Tibial nerve (tissue), 4 donors: ENCODE results near the gene RPL3. TPM values are rescaled to one million over a fixed set of nuclear protein-coding genes. Genes with fewer than 3 reads are reported as not detected.

ENCODE experiments used
- DNase-seq, 2 donors: peaks; one replicate each; pipeline ENCODE4 v3.0.0-alpha.2; 2019; ENCODE audit warnings: low spot score in 2 of 2
- H3K27ac ChIP-seq, 4 donors: fragments of 200-600 bp; sonication (generic) in 3 of 4; one replicate each; pipeline ENCODE4 v1.5.1; 2017 to 2019; ENCODE audit warnings: mild to moderate bottlenecking in 1 of 4
- H3K27me3 ChIP-seq, 2 donors: fragments of 200-600 bp; sonication (generic) in 1 of 2; one replicate each; pipeline versions ENCODE4 v1.5.1 to v1.6.0; 2017 to 2019
- H3K36me3 ChIP-seq, 3 donors: fragments of 200-600 bp; sonication (generic); one replicate each; pipeline ENCODE4 v1.5.1; 2018 to 2019
- H3K4me1 ChIP-seq, 4 donors: fragments of 200-600 bp; sonication (generic) in 3 of 4; one replicate each; pipeline ENCODE4 v1.5.1; 2017 to 2019
- H3K4me3 ChIP-seq, 4 donors: fragments of 200-600 bp; sonication (generic) in 3 of 4; one replicate each; pipeline ENCODE4 v1.5.1; 2017 to 2019; ENCODE audit warnings: mild to moderate bottlenecking in 1 of 4, moderate library complexity in 1 of 4
- H3K9me3 ChIP-seq, 4 donors: fragments of 200-600 bp; sonication (generic) in 3 of 4; one replicate each; pipeline ENCODE4 v1.5.1; 2017 to 2019
- EP300 ChIP-seq, 2 donors: sonication (generic); formaldehyde crosslinking; IDR thresholded peaks; one replicate each; pipeline ENCODE4 v1.6.1; 2017; ENCODE audit warnings: antibody characterized with exemption in 2 of 2, mild to moderate bottlenecking in 1 of 2
- POLR2A ChIP-seq, 2 donors: fragments of 450-650 bp; IDR thresholded peaks; one replicate each; pipeline ENCODE4 v1.6.1; 2017; ENCODE audit warnings: antibody characterized with exemption in 2 of 2, mild to moderate bottlenecking in 2 of 2, moderate library complexity in 2 of 2
- WGBS, 2 donors: methylation state at CpG; one replicate each; pipeline ENCODE4 v1.1.5; 2018; 5-methylcytosine and 5-hydroxymethylcytosine counted together
- total RNA-seq, 4 donors: library from RNA; depleted of rRNA; stranded (reverse); fragments of >200 nt; gene quantifications; one replicate each; pipeline ENCODE4 v1.1.0, GENCODE V29; 2016
- TF ChIP-seq, protein P1 (sequence below), 5 experiments: fragments of 200-600 bp in 3 of 5; fragments of 450-650 bp in 2 of 5; sonication (generic) in 3 of 5; IDR thresholded peaks; one replicate each; pipeline ENCODE4 v1.5.1; 2016 to 2019; ENCODE audit warnings: antibody characterized with exemption in 5 of 5, mild to moderate bottlenecking in 3 of 5, moderate library complexity in 2 of 5

RPL3 gene
- total RNA-seq, 4 donors from 2014 or later = 1,869 to 2,331 (median 1,970) TPM

DNA sequence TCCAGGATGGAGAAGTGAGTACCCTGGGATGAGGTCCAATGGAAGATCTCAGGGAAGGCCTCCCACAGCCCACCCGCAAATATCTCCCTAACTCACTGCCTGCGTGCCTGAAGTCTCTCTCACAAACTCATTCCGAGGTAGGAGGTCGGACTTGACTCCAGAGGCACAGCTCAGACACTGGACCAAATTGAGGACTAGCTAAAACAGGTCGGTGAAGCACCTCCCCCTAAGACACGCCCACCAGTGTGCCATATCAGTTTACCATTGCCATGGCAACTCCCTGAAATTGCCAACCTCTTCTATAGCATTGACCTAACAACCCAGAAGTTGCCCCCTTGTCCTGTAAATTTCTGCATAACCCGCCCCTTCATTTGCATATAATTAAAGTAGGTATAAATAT is 17.5 kb downstream of the RPL3 start:
- Histone ChIP-seq H3K9me3 (no peaks in the 10 kb centered on the region), H3K27me3 (no peaks in the 10 kb centered on the region), H3K4me3 (no peak overlapping the region), H3K27ac (no peak overlapping the region), H3K36me3 (no peaks in the 10 kb centered on the region), H3K4me1 (peaks cover 0 to 53% (median 32%) of the 10 kb centered on the region in 4 donors)
- WGBS, 2 donors = 71 to 78% methylated on average over 7 of the region's 7 CpGs
- TF ChIP-seq, protein P1, sequence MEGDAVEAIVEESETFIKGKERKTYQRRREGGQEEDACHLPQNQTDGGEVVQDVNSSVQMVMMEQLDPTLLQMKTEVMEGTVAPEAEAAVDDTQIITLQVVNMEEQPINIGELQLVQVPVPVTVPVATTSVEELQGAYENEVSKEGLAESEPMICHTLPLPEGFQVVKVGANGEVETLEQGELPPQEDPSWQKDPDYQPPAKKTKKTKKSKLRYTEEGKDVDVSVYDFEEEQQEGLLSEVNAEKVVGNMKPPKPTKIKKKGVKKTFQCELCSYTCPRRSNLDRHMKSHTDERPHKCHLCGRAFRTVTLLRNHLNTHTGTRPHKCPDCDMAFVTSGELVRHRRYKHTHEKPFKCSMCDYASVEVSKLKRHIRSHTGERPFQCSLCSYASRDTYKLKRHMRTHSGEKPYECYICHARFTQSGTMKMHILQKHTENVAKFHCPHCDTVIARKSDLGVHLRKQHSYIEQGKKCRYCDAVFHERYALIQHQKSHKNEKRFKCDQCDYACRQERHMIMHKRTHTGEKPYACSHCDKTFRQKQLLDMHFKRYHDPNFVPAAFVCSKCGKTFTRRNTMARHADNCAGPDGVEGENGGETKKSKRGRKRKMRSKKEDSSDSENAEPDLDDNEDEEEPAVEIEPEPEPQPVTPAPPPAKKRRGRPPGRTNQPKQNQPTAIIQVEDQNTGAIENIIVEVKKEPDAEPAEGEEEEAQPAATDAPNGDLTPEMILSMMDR (IDR thresholded peaks at IDR 0.05) = no peak
- TF ChIP-seq EP300 (IDR thresholded peaks at IDR 0.05) (no peak), POLR2A (IDR thresholded peaks at IDR 0.05) (no peak)
- DNase-seq = no peak

DNA sequence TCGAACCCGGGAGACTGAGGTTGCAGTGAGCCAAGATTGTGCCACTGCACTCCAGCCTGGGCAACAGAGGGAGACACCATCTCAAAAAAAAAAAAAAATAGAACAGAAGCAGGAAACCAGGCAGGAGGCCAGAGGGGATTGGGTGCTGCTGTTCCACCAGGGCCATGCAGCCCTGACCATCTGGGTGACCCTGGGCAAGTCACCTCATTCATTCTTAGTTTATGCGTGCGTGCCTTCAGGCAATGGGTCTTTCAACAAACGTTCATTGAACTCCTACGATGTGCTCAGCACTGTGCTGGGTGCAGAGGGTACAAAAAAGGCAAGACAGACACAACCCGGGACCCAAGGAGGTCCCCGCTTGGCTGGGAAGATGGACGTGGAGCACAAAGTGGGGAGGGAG is 18.3 kb downstream of the RPL3 start:
- 78 to 81% methylated on average over 9 of the region's 9 CpGs for WGBS, 2 donors

DNA sequence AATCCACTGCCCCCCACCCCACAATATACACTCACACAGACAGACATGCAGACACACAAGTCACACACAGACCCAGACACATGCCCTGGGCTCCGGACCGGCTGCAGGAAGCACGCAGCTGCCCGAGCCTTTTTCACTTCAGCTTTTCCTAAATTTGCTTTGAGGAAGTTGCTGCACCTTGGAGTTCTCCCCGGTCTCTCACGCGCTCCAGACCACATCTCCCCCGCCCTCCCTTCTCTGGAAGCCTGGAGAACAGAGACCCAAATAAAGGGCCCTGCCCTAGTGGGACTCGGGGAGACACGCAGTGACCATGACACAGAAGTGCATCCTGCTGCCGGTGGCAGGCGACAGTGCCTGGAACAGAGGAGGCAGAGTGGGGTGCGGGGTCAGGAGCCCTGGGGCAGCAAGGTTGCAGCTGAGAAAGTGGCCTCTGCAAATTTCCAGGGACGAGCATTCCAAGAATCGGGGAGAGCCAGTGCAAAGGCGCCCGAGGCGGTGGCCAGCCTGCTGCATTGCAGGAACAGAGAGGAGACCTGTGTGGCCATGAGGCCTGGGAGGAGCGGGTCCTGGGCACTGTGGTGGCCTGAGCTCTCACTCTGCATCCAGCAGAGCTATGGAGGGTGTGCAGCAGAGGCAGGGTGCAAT is 19.1 kb downstream of the RPL3 start:
- Histone ChIP-seq H3K27me3 (no peaks in the 10 kb centered on the region), H3K4me1 (peaks cover 0 to 56% (median 35%) of the 10 kb centered on the region in 4 donors), H3K9me3 (no peaks in the 10 kb centered on the region), H3K4me3 (peak overlapping the region in 1 of 4 donors; percentile 12), H3K27ac (peak overlapping the region; percentile 3 to 75 (median 36)), H3K36me3 (no peaks in the 10 kb centered on the region)
- WGBS, 2 donors = 12 to 14% methylated on average over 17 to 19 of the region's 19 CpGs
- peak in 1 of 2 donors; percentile 57 for DNase-seq
- TF ChIP-seq EP300 (IDR thresholded peaks at IDR 0.05) (peak; percentile 37 to 54), POLR2A (IDR thresholded peaks at IDR 0.05) (no peak)
- TF ChIP-seq, protein P1 (IDR thresholded peaks at IDR 0.05) = peak in 2 of 5 experiments; percentile 10 to 25

More for the DNA sequence above, 18.3 kb downstream of the RPL3 start:
- peaks cover 0 to 56% (median 35%) of the 10 kb centered on the region in 4 donors for H3K4me1 ChIP-seq
- DNase-seq = no peak
- no peaks in the 10 kb centered on the region for H3K36me3 ChIP-seq
- no peak overlapping the region for H3K4me3 ChIP-seq
- no peaks in the 10 kb centered on the region for H3K27me3 ChIP-seq
- H3K27ac ChIP-seq = peak overlapping the region in 2 of 4 donors; percentile 68 to 75
- TF ChIP-seq POLR2A (IDR thresholded peaks at IDR 0.05) (no peak), EP300 (IDR thresholded peaks at IDR 0.05) (no peak)
- TF ChIP-seq, protein P1 (IDR thresholded peaks at IDR 0.05) = no peak
- no peaks in the 10 kb centered on the region for H3K9me3 ChIP-seq

DNA sequence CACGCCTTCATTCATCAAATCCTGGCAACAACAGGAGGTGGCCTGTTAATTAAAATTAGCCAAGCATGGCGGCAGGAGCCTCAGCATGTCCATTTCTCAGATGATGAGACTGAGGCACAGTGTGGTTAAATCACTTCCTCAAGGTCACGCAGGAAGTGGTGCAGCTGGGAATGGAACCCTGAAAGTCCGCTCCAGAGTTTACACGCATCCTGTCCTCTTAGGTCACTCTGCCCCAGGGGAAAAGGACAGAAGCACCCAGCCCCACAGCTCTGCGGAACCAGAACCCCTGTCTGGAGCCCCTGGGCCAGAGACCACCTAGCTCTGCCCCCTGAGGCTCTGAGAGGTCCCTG is 19.6 kb downstream of the RPL3 start:
- no peaks in the 10 kb centered on the region for H3K9me3 ChIP-seq
- H3K36me3 ChIP-seq = no peaks in the 10 kb centered on the region
- 57 to 59% methylated on average over 6 of the region's 6 CpGs for WGBS, 2 donors
- H3K4me1 ChIP-seq = peaks cover 0 to 57% (median 35%) of the 10 kb centered on the region in 4 donors
- TF ChIP-seq POLR2A (IDR thresholded peaks at IDR 0.05) = no peak
- no peak for TF ChIP-seq EP300 (IDR thresholded peaks at IDR 0.05)
- TF ChIP-seq, protein P1 (IDR thresholded peaks at IDR 0.05) = no peak
- H3K4me3 ChIP-seq = peak overlapping the region in 1 of 4 donors; percentile 12
- peak in 1 of 2 donors; percentile 46 for DNase-seq
- no peaks in the 10 kb centered on the region for H3K27me3 ChIP-seq
- peak overlapping the region; percentile 3 to 75 (median 36) for H3K27ac ChIP-seq

DNA sequence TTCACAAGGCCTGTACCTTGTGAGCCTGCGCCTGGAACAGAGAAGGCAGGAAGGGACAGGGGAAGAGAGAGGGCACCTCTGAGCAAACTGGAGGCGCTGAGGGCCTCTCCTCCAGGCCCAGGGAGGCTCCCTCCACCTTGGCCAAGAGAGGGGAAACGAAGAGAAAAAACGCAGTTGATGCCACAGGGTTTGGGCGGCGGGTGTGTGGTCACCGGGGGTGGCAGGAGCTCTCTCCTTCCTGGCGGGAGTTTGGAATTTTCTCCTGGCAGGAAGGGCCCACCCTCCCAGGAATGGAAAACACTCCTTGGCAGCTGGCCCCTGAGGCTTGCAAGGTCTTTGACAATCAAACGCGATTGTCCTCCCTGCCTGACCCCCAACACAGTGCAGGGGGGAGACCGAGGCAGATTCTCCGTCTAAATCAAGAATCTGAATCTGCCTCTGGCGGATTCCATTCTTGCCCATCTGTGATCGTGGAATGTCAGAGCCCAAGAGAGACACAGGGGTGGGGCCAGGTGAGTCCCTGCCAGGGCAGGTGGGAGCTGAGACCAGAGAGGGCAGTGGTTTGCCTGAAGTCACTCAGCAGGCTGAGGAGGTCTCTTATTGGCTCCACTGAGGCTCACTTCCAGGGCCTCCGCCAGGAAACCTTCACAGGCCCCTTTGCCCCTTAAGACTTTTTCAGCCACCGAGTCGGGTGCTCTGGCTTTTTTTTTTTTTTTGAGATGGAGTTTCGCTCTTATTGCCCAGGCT is 21.0 kb downstream of the RPL3 start:
- peaks cover 0 to 67% (median 35%) of the 10 kb centered on the region in 4 donors for H3K4me1 ChIP-seq
- DNase-seq = no peak
- no peaks in the 10 kb centered on the region for H3K36me3 ChIP-seq
- H3K27me3 ChIP-seq = no peaks in the 10 kb centered on the region
- H3K27ac ChIP-seq = peak overlapping the region; percentile 46 to 86 (median 75)
- WGBS, 2 donors = 53 to 68% methylated on average over 16 to 18 of the region's 18 CpGs
- TF ChIP-seq, protein P1 (IDR thresholded peaks at IDR 0.05) = no peak
- TF ChIP-seq POLR2A (IDR thresholded peaks at IDR 0.05) = no peak
- no peak for TF ChIP-seq EP300 (IDR thresholded peaks at IDR 0.05)
- no peaks in the 10 kb centered on the region for H3K9me3 ChIP-seq
- H3K4me3 ChIP-seq = no peak overlapping the region
